ENCODE measurements around the gene AGPS. TPM values are rescaled to one million over a fixed set of nuclear protein-coding genes. Genes with fewer than 3 reads are reported as not detected.

The AGPS gene
- polyA plus RNA-seq, 1 of the 3 experiments (the other 2 are of a cell fraction), result 10.9 TPM

DNA sequence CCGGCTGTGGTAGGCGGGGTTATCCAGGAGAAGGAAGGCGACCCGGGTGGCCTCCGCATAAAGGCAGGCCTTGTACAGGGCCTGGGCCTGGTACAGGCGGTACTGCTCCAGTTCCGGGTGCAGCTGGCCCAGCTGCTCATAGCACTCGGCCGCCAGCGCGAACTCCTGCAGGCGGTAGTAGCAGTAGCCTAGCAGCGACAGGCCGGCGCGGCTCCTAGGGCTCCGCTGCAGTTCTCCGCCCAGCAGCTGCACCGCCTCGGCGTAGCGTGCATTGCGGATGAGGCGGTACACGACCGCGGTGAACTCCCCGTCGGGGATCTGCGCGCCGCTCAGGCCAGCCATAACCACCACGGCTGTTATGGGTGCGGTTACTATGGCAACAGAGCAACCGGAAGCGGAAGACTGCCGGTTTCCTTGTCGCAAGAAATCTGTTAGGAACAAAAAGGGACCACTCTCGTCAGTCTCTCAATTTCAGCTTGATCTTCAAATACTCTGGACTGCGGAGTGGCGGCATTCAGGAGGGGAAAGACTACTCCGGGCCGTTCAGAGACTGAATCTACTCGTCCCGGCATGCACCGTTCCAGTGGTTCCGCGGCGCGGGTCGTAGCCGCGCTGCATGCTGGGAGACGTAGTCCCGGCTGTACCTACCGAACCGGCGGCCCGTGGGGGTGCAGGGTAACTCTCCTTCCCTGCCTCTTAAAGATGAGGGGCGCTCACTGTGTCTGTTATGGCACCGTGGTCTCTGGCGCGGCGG lies 160.0 kb downstream of the AGPS start:
- no peaks in the 10 kb centered on the region for H3F3A ChIP-seq (replicated peaks; ENCODE audit: insufficient read depth)
- TF ChIP-seq TAF1 (IDR thresholded peaks at IDR 0.05; ENCODE audit: borderline replicate concordance, low read depth, low read length), result 0 out of 2 replicates have a peak, but pooled peaks have one; percentile 20
- peak; percentile 44; the same call in 1 of the 2 replicates for TF ChIP-seq FOXJ3 (CRISPR knock-in tag; IDR thresholded peaks at IDR 0.05)
- no peak for TF ChIP-seq RFX5 (IDR thresholded peaks at IDR 0.05; ENCODE audit: low read length)
- no peak; the same call in 1 of the 2 replicates for TF ChIP-seq POLR2AphosphoS5 (IDR thresholded peaks at IDR 0.05; ENCODE audit: low read depth, low read length)
- TF ChIP-seq RAD21 (IDR thresholded peaks at IDR 0.05; ENCODE audit: low read length), result peak; percentile 10; the same call in 1 of the 2 replicates
- TF ChIP-seq NRF1 (IDR thresholded peaks at IDR 0.05; ENCODE audit: low read depth, low read length), result 0 out of 2 replicates have a peak, but pooled peaks have one; percentile 11
- 0 out of 2 replicates have a peak, but pooled peaks have one; percentile 3 for TF ChIP-seq MAX (IDR thresholded peaks at IDR 0.05; ENCODE audit: low read depth)
- TF ChIP-seq CHD2 (IDR thresholded peaks at IDR 0.05; ENCODE audit: low read length, partially characterized antibody), result peak; percentile 8
- peak; percentile 28 for TF ChIP-seq MXI1 (IDR thresholded peaks at IDR 0.05; ENCODE audit: low read depth, low read length)
- TF ChIP-seq MEF2A (IDR thresholded peaks at IDR 0.05; ENCODE audit: borderline replicate concordance, low read depth), result no peak
- TF ChIP-seq ELF1 (IDR thresholded peaks at IDR 0.05), result peak; percentile 90
- peak; percentile 84 for TF ChIP-seq GABPA (IDR thresholded peaks at IDR 0.05; ENCODE audit: low read depth)
- TF ChIP-seq YY1 (IDR thresholded peaks at IDR 0.05; ENCODE audit: low read depth), result peak; percentile 72; the same call in 1 of the 2 replicates
- no peak for TF ChIP-seq FOXM1 (IDR thresholded peaks at IDR 0.05; ENCODE audit: low read depth)
- peak overlapping the region; percentile 100 for H2AFZ ChIP-seq (ENCODE audit: low read depth)
- no peaks in the 10 kb centered on the region for H3K36me3 ChIP-seq (replicated peaks in 1 of 2; ENCODE audit: control insufficient read depth in 1 of 2, insufficient read depth in 2 of 2, low read length in 1 of 2)
- peak overlapping the region; percentile 91 for H3K9ac ChIP-seq
- ChIA-PET POLR2A (interaction anchor here (0.7 to 1.4 kb wide), 3 partner anchors 22 to 65 kb away, joined by 3 to 4 read pairs (median 4); no protein-coding TSS in a partner anchor), CTCF (interaction anchor here (0.6 to 1.8 kb wide), 3 partner anchors 48 to 63 kb away, joined by 3 to 9 read pairs (median 4); no protein-coding TSS in a partner anchor)
- DNase-seq, result peak; percentile 88
- H3K4me2 ChIP-seq, result peak overlapping the region; percentile 80
- peak overlapping the region; percentile 93 to 99 for H3K4me3 ChIP-seq (ENCODE audit: low read depth in 2 of 2, low read length in 1 of 2)
- H3K27ac ChIP-seq (ENCODE audit: low read depth in 2 of 2, low read length in 1 of 2), result peak overlapping the region; percentile 97 to 100
- no peaks in the 10 kb centered on the region for H3K9me3 ChIP-seq
- H3K9me2 ChIP-seq, result no peaks in the 10 kb centered on the region
- peaks cover 0 to 24% of the 10 kb centered on the region in 2 experiments; a peak in 2 of 4 replicates for H3K4me1 ChIP-seq (ENCODE audit: control insufficient read depth in 1 of 2, insufficient read depth in 2 of 2, low read depth in 1 of 2, low read length in 1 of 2)
- WGBS (ENCODE audit: low lambda C conversion rate), result 0% methylated on average over 8 of the region's 64 CpGs
- H3K27me3 ChIP-seq (ENCODE audit: insufficient read depth), result no peaks in the 10 kb centered on the region
- no peaks in the 10 kb centered on the region for H3K79me2 ChIP-seq (ENCODE audit: insufficient read depth)
- no peaks in the 10 kb centered on the region for H4K20me1 ChIP-seq (ENCODE audit: insufficient read depth)

GRCh38 chr2:177553176-177553884 lies 160.8 kb downstream of the AGPS start:
- peak overlapping the region; percentile 100 for H2AFZ ChIP-seq (ENCODE audit: low read depth)
- H3K4me2 ChIP-seq, result peak overlapping the region; percentile 80
- DNase-seq, result no peak
- no peaks in the 10 kb centered on the region for H3K9me2 ChIP-seq
- CTCF ChIA-PET, result no interaction called here
- H3K27me3 ChIP-seq (ENCODE audit: insufficient read depth), result no peaks in the 10 kb centered on the region
- H4K20me1 ChIP-seq (ENCODE audit: insufficient read depth), result no peaks in the 10 kb centered on the region
- no peaks in the 10 kb centered on the region for H3K79me2 ChIP-seq (ENCODE audit: insufficient read depth)
- H3K4me1 ChIP-seq (ENCODE audit: control insufficient read depth in 1 of 2, insufficient read depth in 2 of 2, low read depth in 1 of 2, low read length in 1 of 2), result peaks cover 0 to 19% of the 10 kb centered on the region in 2 experiments; a peak in 2 of 4 replicates
- no peaks in the 10 kb centered on the region for H3K9me3 ChIP-seq
- H3K4me3 ChIP-seq (ENCODE audit: low read depth in 2 of 2, low read length in 1 of 2), result peak overlapping the region; percentile 93 to 99
- WGBS (ENCODE audit: low lambda C conversion rate), result 2% methylated on average over 17 of the region's 17 CpGs
- TF ChIP-seq YY1 (IDR thresholded peaks at IDR 0.05; ENCODE audit: low read depth) (no peak), CHD2 (IDR thresholded peaks at IDR 0.05; ENCODE audit: low read length, partially characterized antibody) (peak; percentile 3), SIN3A (IDR thresholded peaks at IDR 0.05; ENCODE audit: borderline replicate concordance, low read depth, low read length) (0 out of 2 replicates have a peak, but pooled peaks have one; percentile 54), REST (IDR thresholded peaks at IDR 0.05; ENCODE audit: low read depth, low read length) (0 out of 2 replicates have a peak, but pooled peaks have one; percentile 15), ELF1 (IDR thresholded peaks at IDR 0.05) (no peak), JUND (IDR thresholded peaks at IDR 0.05) (no peak), MXI1 (IDR thresholded peaks at IDR 0.05; ENCODE audit: low read depth, low read length) (peak; percentile 2), EP300 (IDR thresholded peaks at IDR 0.05; ENCODE audit: borderline replicate concordance in 1 of 2, low read depth in 1 of 2, low read length in 1 of 2) (no peak), SMC3 (IDR thresholded peaks at IDR 0.05; ENCODE audit: low read depth, low read length) (no peak)
- TF ChIP-seq, protein P1, sequence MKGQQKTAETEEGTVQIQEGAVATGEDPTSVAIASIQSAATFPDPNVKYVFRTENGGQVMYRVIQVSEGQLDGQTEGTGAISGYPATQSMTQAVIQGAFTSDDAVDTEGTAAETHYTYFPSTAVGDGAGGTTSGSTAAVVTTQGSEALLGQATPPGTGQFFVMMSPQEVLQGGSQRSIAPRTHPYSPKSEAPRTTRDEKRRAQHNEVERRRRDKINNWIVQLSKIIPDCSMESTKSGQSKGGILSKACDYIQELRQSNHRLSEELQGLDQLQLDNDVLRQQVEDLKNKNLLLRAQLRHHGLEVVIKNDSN (IDR thresholded peaks at IDR 0.05; ENCODE audit: borderline replicate concordance, low read depth), result no peak
- H3F3A ChIP-seq (replicated peaks; ENCODE audit: insufficient read depth), result no peaks in the 10 kb centered on the region
- H3K27ac ChIP-seq (ENCODE audit: low read depth in 2 of 2, low read length in 1 of 2), result peak overlapping the region; percentile 97 to 100
- POLR2A ChIA-PET, result no interaction called here
- peak overlapping the region; percentile 91 for H3K9ac ChIP-seq
- no peaks in the 10 kb centered on the region for H3K36me3 ChIP-seq (replicated peaks in 1 of 2; ENCODE audit: control insufficient read depth in 1 of 2, insufficient read depth in 2 of 2, low read length in 1 of 2)

Measured in SK-N-SH (cell line).